ENCODE measurements around the gene NPHP4. TPM values are rescaled to one million over a fixed set of nuclear protein-coding genes. Genes with fewer than 3 reads are reported as not detected.

The NPHP4 gene
- polyA plus RNA-seq, 1 of the 3 experiments (the other 2 are of a cell fraction) = 7.0 TPM

DNA sequence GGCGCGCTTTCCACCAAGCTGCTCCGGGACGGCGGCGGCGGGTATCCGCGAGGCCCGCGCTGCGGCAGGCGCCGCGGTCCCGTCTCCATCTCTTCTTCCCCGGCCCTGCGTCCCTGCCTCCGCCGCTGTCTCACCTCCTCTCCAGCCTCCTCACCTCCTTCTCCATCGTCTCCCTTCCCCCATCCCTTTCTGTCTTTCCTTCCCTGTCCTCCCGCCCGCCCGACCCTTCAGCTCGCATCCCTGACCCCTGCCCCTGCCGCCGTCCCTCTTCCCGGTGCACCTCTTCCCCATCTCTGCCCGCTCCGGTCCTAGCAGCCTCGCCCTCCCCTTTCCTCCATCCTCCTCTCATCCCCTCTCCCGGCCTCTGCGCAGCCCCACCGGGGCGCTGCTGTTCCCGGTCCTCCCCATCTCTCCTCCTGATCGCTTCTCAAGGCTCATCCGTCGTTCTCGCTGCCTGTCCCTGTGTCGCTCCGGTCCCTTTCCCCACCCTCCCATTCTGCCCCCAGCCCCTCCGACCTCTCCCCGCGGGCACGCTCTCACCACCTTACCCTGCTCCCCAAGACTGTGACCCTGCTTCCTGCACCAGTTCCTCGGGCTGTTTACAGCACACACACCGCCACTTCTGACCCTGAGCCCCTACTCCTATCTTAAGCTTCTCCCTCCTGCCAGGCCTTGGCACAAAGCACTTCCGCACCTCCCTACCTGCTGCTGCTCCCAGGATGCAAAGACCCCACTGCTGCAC lies 760 bp upstream of the NPHP4 start:
- no peaks in the 10 kb centered on the region for H3K9me2 ChIP-seq
- peak overlapping the region in 1 of 2 experiments; percentile 32; a peak in 1 of 4 replicates for H3K27ac ChIP-seq (ENCODE audit: low read depth in 2 of 2, low read length in 1 of 2)
- TF ChIP-seq RCOR1 (IDR thresholded peaks at IDR 0.05; ENCODE audit: low read length) = no peak
- TF ChIP-seq TCF12 (IDR thresholded peaks at IDR 0.05) = no peak
- TF ChIP-seq GABPA (IDR thresholded peaks at IDR 0.05; ENCODE audit: low read depth) = no peak
- no peak for TF ChIP-seq TEAD4 (IDR thresholded peaks at IDR 0.05; ENCODE audit: borderline replicate concordance, insufficient read depth)
- TF ChIP-seq NFIC (IDR thresholded peaks at IDR 0.05; ENCODE audit: borderline replicate concordance) = no peak
- TF ChIP-seq, protein P1, sequence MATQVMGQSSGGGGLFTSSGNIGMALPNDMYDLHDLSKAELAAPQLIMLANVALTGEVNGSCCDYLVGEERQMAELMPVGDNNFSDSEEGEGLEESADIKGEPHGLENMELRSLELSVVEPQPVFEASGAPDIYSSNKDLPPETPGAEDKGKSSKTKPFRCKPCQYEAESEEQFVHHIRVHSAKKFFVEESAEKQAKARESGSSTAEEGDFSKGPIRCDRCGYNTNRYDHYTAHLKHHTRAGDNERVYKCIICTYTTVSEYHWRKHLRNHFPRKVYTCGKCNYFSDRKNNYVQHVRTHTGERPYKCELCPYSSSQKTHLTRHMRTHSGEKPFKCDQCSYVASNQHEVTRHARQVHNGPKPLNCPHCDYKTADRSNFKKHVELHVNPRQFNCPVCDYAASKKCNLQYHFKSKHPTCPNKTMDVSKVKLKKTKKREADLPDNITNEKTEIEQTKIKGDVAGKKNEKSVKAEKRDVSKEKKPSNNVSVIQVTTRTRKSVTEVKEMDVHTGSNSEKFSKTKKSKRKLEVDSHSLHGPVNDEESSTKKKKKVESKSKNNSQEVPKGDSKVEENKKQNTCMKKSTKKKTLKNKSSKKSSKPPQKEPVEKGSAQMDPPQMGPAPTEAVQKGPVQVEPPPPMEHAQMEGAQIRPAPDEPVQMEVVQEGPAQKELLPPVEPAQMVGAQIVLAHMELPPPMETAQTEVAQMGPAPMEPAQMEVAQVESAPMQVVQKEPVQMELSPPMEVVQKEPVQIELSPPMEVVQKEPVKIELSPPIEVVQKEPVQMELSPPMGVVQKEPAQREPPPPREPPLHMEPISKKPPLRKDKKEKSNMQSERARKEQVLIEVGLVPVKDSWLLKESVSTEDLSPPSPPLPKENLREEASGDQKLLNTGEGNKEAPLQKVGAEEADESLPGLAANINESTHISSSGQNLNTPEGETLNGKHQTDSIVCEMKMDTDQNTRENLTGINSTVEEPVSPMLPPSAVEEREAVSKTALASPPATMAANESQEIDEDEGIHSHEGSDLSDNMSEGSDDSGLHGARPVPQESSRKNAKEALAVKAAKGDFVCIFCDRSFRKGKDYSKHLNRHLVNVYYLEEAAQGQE (IDR thresholded peaks at IDR 0.05; ENCODE audit: low read depth, low read length) = no peak
- TF ChIP-seq TAF1 (IDR thresholded peaks at IDR 0.05; ENCODE audit: borderline replicate concordance, low read depth, low read length) = no peak
- no peak for TF ChIP-seq MEF2A (IDR thresholded peaks at IDR 0.05; ENCODE audit: borderline replicate concordance, low read depth)
- TF ChIP-seq POLR2AphosphoS5 (IDR thresholded peaks at IDR 0.05; ENCODE audit: low read depth, low read length) = no peak
- TF ChIP-seq, protein P2, sequence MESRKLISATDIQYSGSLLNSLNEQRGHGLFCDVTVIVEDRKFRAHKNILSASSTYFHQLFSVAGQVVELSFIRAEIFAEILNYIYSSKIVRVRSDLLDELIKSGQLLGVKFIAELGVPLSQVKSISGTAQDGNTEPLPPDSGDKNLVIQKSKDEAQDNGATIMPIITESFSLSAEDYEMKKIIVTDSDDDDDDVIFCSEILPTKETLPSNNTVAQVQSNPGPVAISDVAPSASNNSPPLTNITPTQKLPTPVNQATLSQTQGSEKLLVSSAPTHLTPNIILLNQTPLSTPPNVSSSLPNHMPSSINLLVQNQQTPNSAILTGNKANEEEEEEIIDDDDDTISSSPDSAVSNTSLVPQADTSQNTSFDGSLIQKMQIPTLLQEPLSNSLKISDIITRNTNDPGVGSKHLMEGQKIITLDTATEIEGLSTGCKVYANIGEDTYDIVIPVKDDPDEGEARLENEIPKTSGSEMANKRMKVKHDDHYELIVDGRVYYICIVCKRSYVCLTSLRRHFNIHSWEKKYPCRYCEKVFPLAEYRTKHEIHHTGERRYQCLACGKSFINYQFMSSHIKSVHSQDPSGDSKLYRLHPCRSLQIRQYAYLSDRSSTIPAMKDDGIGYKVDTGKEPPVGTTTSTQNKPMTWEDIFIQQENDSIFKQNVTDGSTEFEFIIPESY (IDR thresholded peaks at IDR 0.05; ENCODE audit: borderline replicate concordance, low read depth) = no peak
- no peak for TF ChIP-seq JUND (IDR thresholded peaks at IDR 0.05)
- TF ChIP-seq, protein P3, sequence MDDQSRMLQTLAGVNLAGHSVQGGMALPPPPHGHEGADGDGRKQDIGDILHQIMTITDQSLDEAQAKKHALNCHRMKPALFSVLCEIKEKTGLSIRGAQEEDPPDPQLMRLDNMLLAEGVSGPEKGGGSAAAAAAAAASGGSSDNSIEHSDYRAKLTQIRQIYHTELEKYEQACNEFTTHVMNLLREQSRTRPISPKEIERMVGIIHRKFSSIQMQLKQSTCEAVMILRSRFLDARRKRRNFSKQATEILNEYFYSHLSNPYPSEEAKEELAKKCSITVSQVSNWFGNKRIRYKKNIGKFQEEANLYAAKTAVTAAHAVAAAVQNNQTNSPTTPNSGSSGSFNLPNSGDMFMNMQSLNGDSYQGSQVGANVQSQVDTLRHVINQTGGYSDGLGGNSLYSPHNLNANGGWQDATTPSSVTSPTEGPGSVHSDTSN (IDR thresholded peaks at IDR 0.05) = no peak
- H3K4me3 ChIP-seq (ENCODE audit: low read depth in 2 of 2, low read length in 1 of 2) = peak overlapping the region; percentile 75 to 88
- peak overlapping the region; percentile 80 for H3K4me2 ChIP-seq
- 1% methylated on average over 34 of the region's 49 CpGs for WGBS (ENCODE audit: low lambda C conversion rate)
- POLR2A ChIA-PET = interaction anchor here (0.9 to 1.5 kb wide), 4 partner anchors 13 to 60 kb away, joined by 3 to 6 read pairs (median 4); no protein-coding TSS in a partner anchor
- H2AFZ ChIP-seq (ENCODE audit: low read depth) = 0 out of 2 replicates have a peak overlapping the region, but pooled peaks have one; percentile 56
- H3K36me3 ChIP-seq (replicated peaks in 1 of 2; ENCODE audit: control insufficient read depth in 1 of 2, insufficient read depth in 2 of 2, low read length in 1 of 2) = no peaks in the 10 kb centered on the region
- H3K27me3 ChIP-seq (ENCODE audit: insufficient read depth) = no peaks in the 10 kb centered on the region
- DNase-seq = peak; percentile 83
- no peaks in the 10 kb centered on the region for H4K20me1 ChIP-seq (ENCODE audit: insufficient read depth)
- no peaks in the 10 kb centered on the region for H3K9me3 ChIP-seq
- peaks cover 0 to 23% of the 10 kb centered on the region in 2 experiments; a peak in 1 of 4 replicates for H3K4me1 ChIP-seq (ENCODE audit: control insufficient read depth in 1 of 2, insufficient read depth in 2 of 2, low read depth in 1 of 2, low read length in 1 of 2)
- peaks cover 13% of the 10 kb centered on the region for H3K79me2 ChIP-seq (ENCODE audit: insufficient read depth)
- CTCF ChIA-PET = interaction anchor here (0.9 to 2.3 kb wide), 7 partner anchors 12 to 253 kb away, joined by 3 to 13 read pairs (median 3); no protein-coding TSS in a partner anchor
- H3K9ac ChIP-seq = peak overlapping the region; percentile 31; the same call in 1 of the 2 replicates
- H3F3A ChIP-seq (replicated peaks; ENCODE audit: insufficient read depth) = no peaks in the 10 kb centered on the region
